ENCODE results near the gene HDHD5.

- TF ChIP-seq POLR2A (IDR thresholded peaks at IDR 0.05; ENCODE audit: low read depth, low read length) (no peak), POLR2AphosphoS5 (IDR thresholded peaks at IDR 0.05; ENCODE audit: low read depth, low read length) (no peak)
Measured at GRCh38 chr22:17132112-17132511, 27.0 kb downstream of the HDHD5 start.
